Adipocyte (in vitro differentiated cells): ENCODE measurements around the gene NCKIPSD.

Source experiments
- DNase-seq: peaks from one replicate; pipeline ENCODE4 v3.0.0-alpha.2; 2015; ENCODE audit warnings: low read depth
- H3K27me3 ChIP-seq: replicated peaks from 2 replicates; pipeline ENCODE4 v1.7.0; 2013; ENCODE audit warnings: mild to moderate bottlenecking, low read length, moderate library complexity; ENCODE audit not compliant: control insufficient read depth, insufficient read depth
- H3K36me3 ChIP-seq: 2 replicates; pipeline ENCODE4 v1.7.0; 2013; ENCODE audit warnings: low read length, mild to moderate bottlenecking, moderate library complexity; ENCODE audit not compliant: control insufficient read depth, insufficient read depth, severe bottlenecking
- H3K4me1 ChIP-seq: 2 replicates; pipeline ENCODE4 v1.7.0; 2013; ENCODE audit warnings: mild to moderate bottlenecking, low read length, moderate library complexity; ENCODE audit not compliant: control insufficient read depth, insufficient read depth
- H3K4me3 ChIP-seq: 2 replicates; pipeline ENCODE4 v1.7.0; 2013; ENCODE audit warnings: mild to moderate bottlenecking, low read length, moderate library complexity
- H3K9ac ChIP-seq: 2 replicates; pipeline ENCODE4 v1.7.0; 2013; ENCODE audit warnings: mild to moderate bottlenecking, low read length, moderate library complexity
- H3K9me3 ChIP-seq: 2 replicates; pipeline ENCODE4 v1.7.0; 2013; ENCODE audit warnings: mild to moderate bottlenecking, low read length, moderate library complexity; ENCODE audit not compliant: control insufficient read depth

Gene NCKIPSD

DNA sequence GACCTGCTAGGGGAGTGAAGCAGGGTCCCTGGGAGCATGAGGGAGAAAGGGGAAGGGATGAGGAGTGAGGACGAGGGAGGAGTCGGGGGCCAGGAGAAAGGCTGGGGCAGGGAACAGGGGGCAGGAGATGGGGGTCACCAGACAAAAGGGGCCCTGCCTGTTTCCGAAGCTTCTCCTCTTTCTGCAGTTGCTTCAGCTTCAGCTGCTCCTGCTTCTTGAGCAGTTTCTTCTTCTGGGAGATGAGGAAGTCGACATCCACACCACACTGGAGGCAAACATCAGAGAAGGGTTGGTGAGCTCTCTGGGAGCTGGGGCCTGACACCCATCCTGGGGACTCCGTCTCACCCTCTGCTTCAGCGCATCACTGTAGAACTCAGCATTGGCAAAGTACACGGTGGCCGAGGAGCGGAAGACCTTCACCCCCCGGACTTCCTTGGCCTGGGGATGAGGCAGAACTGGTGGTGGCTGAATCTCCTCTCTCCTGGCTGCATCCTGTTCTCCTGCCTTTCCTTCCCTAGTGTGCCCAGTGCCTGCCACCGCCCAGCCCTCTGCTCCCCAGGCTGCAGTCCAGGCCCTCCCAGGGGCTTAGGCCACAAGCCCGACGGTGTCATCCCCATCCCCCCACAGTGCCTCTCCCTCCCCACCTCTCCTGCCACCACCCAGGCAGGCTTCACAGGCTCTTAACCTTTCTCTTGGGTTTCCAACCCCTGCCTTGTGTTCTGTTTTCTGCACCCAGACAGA is 57.3 kb downstream of the NCKIPSD start:
- Histone ChIP-seq H3K4me3 (no peak overlapping the region), H3K4me1 (peaks cover 5% of the 10 kb centered on the region), H3K36me3 (peaks cover 87% of the 10 kb centered on the region), H3K9ac (no peak overlapping the region), H3K9me3 (no peaks in the 10 kb centered on the region), H3K27me3 (no peaks in the 10 kb centered on the region)
- no peak for DNase-seq

DNA sequence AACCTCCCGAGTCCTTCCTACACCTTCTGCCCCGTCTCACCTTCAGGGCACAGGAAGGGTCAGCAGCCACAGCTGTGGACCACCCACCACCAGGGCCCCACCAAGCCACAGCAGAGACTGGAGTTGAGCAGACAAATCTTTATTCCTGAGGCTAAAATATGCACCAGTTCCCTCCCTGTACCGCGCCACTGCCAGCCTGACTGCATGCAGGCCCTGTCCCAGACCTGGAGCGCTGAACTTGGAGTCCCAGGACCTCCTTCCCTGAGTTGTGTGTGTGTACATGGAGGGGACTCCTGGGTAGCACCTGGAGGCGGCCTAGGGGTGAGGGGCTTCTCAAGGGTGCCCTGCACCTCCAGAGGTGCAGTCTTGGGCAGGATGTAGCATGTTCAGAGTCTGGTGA is 60.1 kb downstream of the NCKIPSD start:
- peaks cover 59% of the 10 kb centered on the region for H3K36me3 ChIP-seq
- H3K4me3 ChIP-seq = no peak overlapping the region
- no peak overlapping the region for H3K9ac ChIP-seq

DNA sequence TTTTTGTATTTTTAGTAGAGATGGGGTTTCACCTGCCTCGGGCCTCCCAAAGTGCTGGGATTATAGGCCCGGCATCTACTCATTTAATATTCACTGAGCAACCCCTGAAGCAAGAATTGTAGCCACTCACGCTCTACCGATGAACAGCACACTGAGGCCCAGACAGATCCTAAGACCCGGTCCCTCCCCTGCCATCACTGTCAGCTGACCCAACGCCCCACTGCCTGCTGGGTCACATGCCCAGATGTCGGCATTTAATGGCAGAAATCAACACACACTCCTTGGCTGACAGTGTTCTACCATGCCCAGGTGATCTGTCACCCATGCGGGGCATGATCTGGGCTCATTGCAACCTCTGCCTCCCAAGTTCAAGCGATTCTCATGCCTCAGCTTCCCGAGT is 60.9 kb downstream of the NCKIPSD start:
- no peaks in the 10 kb centered on the region for H3K9me3 ChIP-seq

More for the DNA sequence above, 60.1 kb downstream of the NCKIPSD start:
- Histone ChIP-seq H3K9me3 (no peaks in the 10 kb centered on the region), H3K4me1 (no peaks in the 10 kb centered on the region), H3K27me3 (no peaks in the 10 kb centered on the region)
- no peak for DNase-seq

DNA sequence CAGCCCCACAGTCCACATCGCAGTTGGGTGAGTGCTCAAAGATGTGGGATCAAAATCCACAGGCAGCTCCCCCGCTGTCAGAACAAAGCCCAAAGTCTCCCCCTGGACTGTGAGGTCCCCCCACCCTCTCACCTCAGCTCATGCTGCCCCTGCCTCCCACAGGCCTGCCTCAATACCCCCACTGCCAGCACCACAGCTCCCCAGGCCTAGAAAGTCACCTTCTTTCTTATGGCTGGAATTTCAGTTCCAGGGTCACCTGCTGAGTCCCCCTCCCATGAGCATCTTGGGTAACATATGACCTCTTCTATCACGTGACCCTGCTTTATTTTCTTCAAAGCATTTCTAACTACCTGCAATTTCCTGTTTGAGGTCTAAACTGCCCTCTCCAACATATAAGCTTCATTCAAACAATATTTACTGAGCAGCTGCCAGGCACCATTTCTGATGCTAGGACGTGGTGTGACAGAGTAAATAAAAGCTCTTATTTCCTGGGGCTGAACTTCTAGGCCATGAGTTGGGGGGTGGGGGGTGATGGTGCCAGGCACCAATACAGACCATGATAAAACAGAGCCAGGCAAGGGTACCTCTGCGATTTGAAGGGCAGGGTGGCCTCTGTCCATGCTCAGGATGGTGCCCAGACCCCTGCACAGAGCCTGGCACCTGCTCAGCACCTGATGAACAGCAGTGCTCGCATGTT is 61.7 kb downstream of the NCKIPSD start:
- H3K9ac ChIP-seq = no peak overlapping the region
- H3K4me3 ChIP-seq = no peak overlapping the region
- H3K9me3 ChIP-seq = no peaks in the 10 kb centered on the region
- no peak for DNase-seq
- peaks cover 11% of the 10 kb centered on the region for H3K4me1 ChIP-seq
- no peaks in the 10 kb centered on the region for H3K27me3 ChIP-seq
- H3K36me3 ChIP-seq = peaks cover 43% of the 10 kb centered on the region

More for the DNA sequence above, 60.9 kb downstream of the NCKIPSD start:
- H3K9ac ChIP-seq = no peak overlapping the region
- no peak overlapping the region for H3K4me3 ChIP-seq
- DNase-seq = no peak
- H3K36me3 ChIP-seq = peaks cover 51% of the 10 kb centered on the region
- peaks cover 3% of the 10 kb centered on the region for H3K4me1 ChIP-seq
- no peaks in the 10 kb centered on the region for H3K27me3 ChIP-seq
